Stimulated activated CD4-positive, alpha-beta T cell treated with anti-CD3 and anti-CD28 coated beads, Interleukin-1b, Interleukin-23, amount 100 ng/mL, for 24 hours (primary cell): ENCODE data around the gene ERCC6L.

ENCODE experiments used
- DNase-seq, 4 experiments: peaks; one replicate each; pipeline ENCODE4 v3.0.0-alpha.2; 2020; ENCODE audit warnings: low read depth in 4 of 4, low spot score in 1 of 4

ERCC6L gene

GRCh38 chrX:72169008-72169728, 69.7 kb downstream of the ERCC6L start:
- DNase-seq, result no peak

- DNase-seq, result no peak
Measured at GRCh38 chrX:72165551-72165950, 73.3 kb downstream of the ERCC6L start.

GRCh38 chrX:72159769-72160168, 79.1 kb downstream of the ERCC6L start:
- DNase-seq, result no peak

GRCh38 chrX:72158773-72159172, 80.1 kb downstream of the ERCC6L start:
- DNase-seq, result no peak
